ENCODE results near the gene HAUS5. TPM values are rescaled to one million over a fixed set of nuclear protein-coding genes. Genes with fewer than 3 reads are reported as not detected.

HAUS5 gene
- total RNA-seq, 2 donors from 2014 or later = 9.6 to 14.5 TPM

GRCh38 chr19:35577918-35578317, 34.6 kb upstream of the HAUS5 start:
- WGBS, 2 donors = 10 to 80% methylated on average over 1 of the region's 1 CpG
- Histone ChIP-seq H3K9me3 (peaks cover 0 to 8% (median 0%) of the 10 kb centered on the region in 3 donors), H3K36me3 (replicated peaks in 1 of 2; ENCODE audit: insufficient read depth in 1 of 2, low read depth in 2 of 2) (no peaks in the 10 kb centered on the region), H3K4me1 (no peaks in the 10 kb centered on the region), H3K27me3 (no peaks in the 10 kb centered on the region), H3K4me3 (no peak overlapping the region), H3K27ac (no peak overlapping the region)
- ATAC-seq (no peak), DNase-seq (no peak)
- no peak for TF ChIP-seq POLR2A (IDR thresholded peaks at IDR 0.05)
- TF ChIP-seq, protein P1, sequence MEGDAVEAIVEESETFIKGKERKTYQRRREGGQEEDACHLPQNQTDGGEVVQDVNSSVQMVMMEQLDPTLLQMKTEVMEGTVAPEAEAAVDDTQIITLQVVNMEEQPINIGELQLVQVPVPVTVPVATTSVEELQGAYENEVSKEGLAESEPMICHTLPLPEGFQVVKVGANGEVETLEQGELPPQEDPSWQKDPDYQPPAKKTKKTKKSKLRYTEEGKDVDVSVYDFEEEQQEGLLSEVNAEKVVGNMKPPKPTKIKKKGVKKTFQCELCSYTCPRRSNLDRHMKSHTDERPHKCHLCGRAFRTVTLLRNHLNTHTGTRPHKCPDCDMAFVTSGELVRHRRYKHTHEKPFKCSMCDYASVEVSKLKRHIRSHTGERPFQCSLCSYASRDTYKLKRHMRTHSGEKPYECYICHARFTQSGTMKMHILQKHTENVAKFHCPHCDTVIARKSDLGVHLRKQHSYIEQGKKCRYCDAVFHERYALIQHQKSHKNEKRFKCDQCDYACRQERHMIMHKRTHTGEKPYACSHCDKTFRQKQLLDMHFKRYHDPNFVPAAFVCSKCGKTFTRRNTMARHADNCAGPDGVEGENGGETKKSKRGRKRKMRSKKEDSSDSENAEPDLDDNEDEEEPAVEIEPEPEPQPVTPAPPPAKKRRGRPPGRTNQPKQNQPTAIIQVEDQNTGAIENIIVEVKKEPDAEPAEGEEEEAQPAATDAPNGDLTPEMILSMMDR (IDR thresholded peaks at IDR 0.05) = no peak
- intact Hi-C loops (cut with DNase I) = no loop called here

GRCh38 chr19:35578707-35579106, 33.8 kb upstream of the HAUS5 start:
- no peak overlapping the region for H3K27ac ChIP-seq
- H3K4me1 ChIP-seq = no peaks in the 10 kb centered on the region
- no peak for ATAC-seq
- no peaks in the 10 kb centered on the region for H3K36me3 ChIP-seq (replicated peaks in 1 of 2; ENCODE audit: insufficient read depth in 1 of 2, low read depth in 2 of 2)
- WGBS, 2 donors = 59 to 67% methylated on average over 7 of the region's 7 CpGs
- H3K4me3 ChIP-seq = no peak overlapping the region
- intact Hi-C loops (cut with DNase I) = no loop called here
- no peak for TF ChIP-seq POLR2A (IDR thresholded peaks at IDR 0.05)
- TF ChIP-seq, protein P1 (IDR thresholded peaks at IDR 0.05) = no peak
- H3K9me3 ChIP-seq = peaks cover 0 to 8% (median 0%) of the 10 kb centered on the region in 3 donors
- no peaks in the 10 kb centered on the region for H3K27me3 ChIP-seq
- DNase-seq = no peak

DNA sequence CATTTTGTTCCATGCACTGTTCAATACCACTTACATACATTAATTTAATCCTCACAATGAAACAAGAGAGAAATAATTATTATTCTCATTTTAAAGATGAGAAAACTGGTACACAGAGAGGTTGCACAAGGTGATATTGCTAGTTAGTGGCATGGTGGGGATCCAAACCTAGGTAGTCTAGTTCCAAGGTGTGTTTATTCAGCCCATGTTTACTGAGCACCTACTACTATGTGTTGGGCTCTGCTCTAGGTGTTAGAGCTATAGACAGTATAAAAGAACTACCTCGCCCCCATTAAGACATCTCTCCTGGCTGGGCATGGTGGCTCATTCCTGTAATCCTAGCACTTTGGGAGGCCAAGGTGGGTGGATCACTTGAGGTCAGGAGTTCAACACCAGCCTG, 29.8 kb upstream of the HAUS5 start:
- no peaks in the 10 kb centered on the region for H3K27me3 ChIP-seq
- intact Hi-C loops (cut with DNase I) = no loop called here
- no peaks in the 10 kb centered on the region for H3K9me3 ChIP-seq
- no peak overlapping the region for H3K4me3 ChIP-seq
- DNase-seq = no peak
- H3K27ac ChIP-seq = no peak overlapping the region
- H3K4me1 ChIP-seq = no peaks in the 10 kb centered on the region
- TF ChIP-seq, protein P1 (IDR thresholded peaks at IDR 0.05) = no peak
- no peak for TF ChIP-seq POLR2A (IDR thresholded peaks at IDR 0.05)
- no peak for ATAC-seq
- H3K36me3 ChIP-seq (replicated peaks in 1 of 2; ENCODE audit: insufficient read depth in 1 of 2, low read depth in 2 of 2) = no peaks in the 10 kb centered on the region
- 78 to 90% methylated on average over 1 of the region's 1 CpG for WGBS, 2 donors

- intact Hi-C loops (cut with DNase I) = no loop called here
- ATAC-seq = no peak
- no peaks in the 10 kb centered on the region for H3K4me1 ChIP-seq
- WGBS, 2 donors = 42 to 62% methylated on average over 13 to 16 of the region's 16 CpGs
- H3K4me3 ChIP-seq = no peak within 1 kb of the TSS
- no peaks in the 10 kb centered on the region for H3K9me3 ChIP-seq
- TF ChIP-seq, protein P1 (IDR thresholded peaks at IDR 0.05) = no peak
- TF ChIP-seq POLR2A (IDR thresholded peaks at IDR 0.05) = no peak
- H3K27ac ChIP-seq = no peak within 1 kb of the TSS
- DNase-seq = peak in 1 of 4 donors; percentile 30
- H3K36me3 ChIP-seq (replicated peaks in 1 of 2; ENCODE audit: insufficient read depth in 1 of 2, low read depth in 2 of 2) = no peaks in the 10 kb centered on the region
- H3K27me3 ChIP-seq = no peaks in the 10 kb centered on the region
Observed at GRCh38 chr19:35585848-35586247, 26.7 kb upstream of the HAUS5 start, which contains the start of gene PMIS2. Gene PMIS2 (plus strand): TSS chr19:35586173. CDS start chr19:35586260, 87 bp downstream.

GRCh38 chr19:35587321-35587720, 25.2 kb upstream of the HAUS5 start:
- H3K9me3 ChIP-seq = no peaks in the 10 kb centered on the region
- ATAC-seq (no peak), DNase-seq (no peak)
- no peaks in the 10 kb centered on the region for H3K27me3 ChIP-seq
- H3K4me3 ChIP-seq = no peak overlapping the region
- H3K36me3 ChIP-seq (replicated peaks in 1 of 2; ENCODE audit: insufficient read depth in 1 of 2, low read depth in 2 of 2) = no peaks in the 10 kb centered on the region
- H3K4me1 ChIP-seq = peaks cover 4% of the 10 kb centered on the region
- TF ChIP-seq, protein P1 (IDR thresholded peaks at IDR 0.05) = no peak
- no peak overlapping the region for H3K27ac ChIP-seq
- 27 to 55% methylated on average over 1 of the region's 1 CpG for WGBS, 2 donors
- intact Hi-C loops (cut with DNase I) = no loop called here

Data from body of pancreas (tissue), 4 donors.